Hematopoietic multipotent progenitor cell treated with erythropoietin and hydrocortisone succinate and interleukin-3 and kit ligand, for 4 days (in vitro differentiated cells): Measurements from ENCODE around the gene NTNG1.
"Not testable (repeated sequence)": the region's sequence is repeated elsewhere in the genome, so short reads cannot be mapped to it uniquely, and the experiment has no call there.

Source experiments
- DNase-seq: peaks from one replicate; pipeline ENCODE4 v3.0.0-alpha.2; 2015

The NTNG1 gene

DNA sequence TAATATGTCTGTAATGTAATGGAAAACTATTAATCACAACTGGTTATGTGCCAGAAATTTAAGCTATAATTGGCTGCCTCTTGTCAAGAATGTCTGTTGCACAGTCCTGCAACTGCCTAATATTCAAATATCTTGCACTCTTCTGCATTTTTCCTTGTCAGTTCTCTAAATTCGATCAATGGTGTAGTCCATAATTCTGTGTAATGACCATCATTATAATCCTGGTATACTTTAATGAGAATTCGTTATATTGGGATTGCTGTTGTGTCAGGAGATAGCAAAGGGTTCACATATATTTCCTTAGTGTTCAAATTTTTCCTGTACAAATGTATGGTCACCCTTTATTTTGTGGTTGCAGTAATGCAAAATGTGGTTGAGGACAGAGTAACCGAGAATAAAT is 4.8 kb downstream of the NTNG1 start:
- DNase-seq = no peak

DNA sequence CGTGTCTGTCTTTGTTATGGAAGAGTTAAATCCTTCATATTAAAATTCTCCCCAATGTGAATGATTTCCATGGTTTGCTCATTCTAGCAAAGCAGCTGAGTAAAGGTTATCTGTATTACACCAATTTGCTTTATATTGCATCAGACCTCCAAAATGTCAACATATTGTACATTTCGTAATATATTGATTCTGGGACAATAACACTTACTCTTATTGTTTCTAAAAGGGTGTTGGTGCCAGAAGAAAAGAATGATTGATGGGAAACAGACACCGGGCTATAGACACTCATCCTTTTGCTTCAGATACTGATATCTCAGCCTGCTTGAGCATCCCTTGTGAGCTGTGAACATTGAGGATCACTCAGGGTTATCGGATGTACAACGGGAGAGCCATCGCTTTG is 7.0 kb downstream of the NTNG1 start:
- no peak for DNase-seq

DNA sequence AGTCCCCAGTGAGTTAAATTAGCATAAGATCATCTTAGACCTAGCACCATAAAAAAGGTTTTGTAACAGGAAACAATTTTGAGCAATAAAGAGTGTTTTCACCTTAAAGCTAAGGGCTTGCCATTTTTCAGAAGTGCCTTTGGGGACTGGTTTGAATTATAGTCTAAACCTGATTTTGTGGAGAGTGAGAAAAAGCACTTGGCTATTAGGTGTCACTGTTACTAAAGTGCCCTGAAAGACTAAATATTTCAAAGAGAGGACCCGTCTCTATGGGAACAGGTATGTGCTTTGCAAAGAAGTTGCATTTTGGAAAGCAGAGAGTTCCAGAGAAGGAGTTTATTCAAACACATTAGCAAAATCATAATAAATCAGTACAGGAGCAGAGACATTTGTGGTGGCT is 9.1 kb downstream of the NTNG1 start:
- DNase-seq = no peak

DNA sequence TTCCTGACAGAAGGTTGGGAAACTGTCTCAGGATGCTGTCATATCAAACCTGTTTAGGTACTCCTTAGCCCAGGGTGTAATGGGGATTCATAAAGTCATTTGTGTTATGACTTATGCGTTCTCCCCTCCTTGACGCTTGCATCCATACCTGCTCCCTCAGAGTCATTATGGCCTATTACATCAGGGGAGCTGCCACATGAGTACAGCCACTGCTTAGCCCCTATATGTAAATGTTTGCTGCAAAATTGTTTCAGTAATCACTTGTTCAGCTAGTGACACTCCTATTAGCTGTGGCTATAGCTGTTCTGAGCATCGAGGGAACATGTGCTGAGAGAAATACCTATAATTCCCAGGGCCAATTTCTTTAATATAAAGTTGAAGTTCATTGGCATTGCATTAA is 10.5 kb downstream of the NTNG1 start:
- DNase-seq = no peak

DNA sequence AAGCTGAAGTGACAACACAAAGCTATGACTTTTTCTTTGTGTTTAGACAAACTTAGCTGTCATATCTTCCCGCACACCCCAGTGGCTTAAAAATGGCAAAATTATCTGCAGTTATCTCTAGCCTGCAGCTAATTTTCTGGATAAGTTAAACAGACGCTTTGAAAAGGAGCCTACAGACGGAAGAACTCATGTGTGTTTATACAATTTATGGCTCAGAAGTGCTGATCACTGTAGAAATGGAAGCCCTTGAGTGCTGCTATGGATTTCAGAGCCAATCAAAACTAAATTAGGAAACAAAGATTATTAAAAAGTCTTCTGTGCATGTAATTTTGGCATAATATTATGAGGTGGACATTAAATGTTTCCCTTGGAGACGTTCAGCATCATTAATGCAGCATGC is 11.6 kb downstream of the NTNG1 start:
- no peak for DNase-seq

DNA sequence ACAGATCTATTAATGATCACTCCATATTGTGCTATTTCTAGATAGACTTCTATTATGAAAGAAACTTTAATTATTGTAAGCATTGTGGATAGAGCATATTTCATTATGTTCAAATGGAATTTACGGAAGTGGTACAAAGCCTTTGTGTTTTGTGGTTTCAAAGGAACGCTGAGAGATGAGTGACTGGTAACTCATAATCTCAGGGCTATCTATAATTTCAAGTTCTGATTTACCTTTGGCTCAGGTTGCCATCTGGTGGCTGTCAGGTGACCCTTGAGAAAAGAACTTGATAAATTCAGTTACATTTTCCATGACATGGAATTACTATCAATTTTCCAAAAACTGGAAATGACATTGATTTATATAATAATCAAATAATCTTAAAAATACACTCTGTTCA is 12.2 kb downstream of the NTNG1 start:
- peak; percentile 1 for DNase-seq

DNA sequence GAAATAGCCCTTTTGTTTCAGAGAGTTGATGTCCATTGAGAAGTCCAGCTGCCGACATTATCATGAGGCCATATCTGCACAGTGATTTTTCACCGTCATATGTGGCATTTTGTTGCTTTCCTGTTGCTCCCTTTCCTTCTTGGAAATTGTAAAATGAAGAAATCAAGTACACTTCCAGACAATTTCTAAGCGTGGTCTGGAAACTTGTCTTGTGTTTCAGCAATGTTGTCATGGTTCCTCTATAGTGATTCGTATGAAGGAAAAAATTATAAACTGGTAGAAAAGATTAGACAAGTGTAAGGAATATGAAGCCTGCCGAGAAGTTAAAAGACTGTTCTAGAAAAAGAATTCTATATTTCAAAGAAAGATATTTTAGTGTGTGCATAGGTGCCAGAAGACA is 17.7 kb downstream of the NTNG1 start:
- DNase-seq = no peak

DNA sequence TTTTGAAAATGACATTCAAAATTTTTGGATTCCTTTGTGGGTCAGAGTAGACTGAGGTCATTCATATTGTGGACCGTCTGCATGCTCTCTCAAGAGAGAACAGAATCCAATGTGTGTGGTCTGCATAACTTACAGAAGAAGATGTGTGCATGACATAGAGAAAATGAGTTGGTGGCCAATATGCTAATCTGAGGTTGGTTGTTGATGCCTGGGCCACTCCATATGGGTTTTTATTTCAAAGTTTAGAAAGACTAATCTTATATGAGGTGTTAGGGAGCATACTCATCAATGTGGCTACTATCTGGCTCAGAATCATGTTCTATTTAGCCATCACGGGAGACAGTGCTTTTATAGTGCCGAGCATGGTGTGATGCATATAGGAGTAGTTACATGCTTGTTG is 18.2 kb downstream of the NTNG1 start:
- DNase-seq = no peak

DNA sequence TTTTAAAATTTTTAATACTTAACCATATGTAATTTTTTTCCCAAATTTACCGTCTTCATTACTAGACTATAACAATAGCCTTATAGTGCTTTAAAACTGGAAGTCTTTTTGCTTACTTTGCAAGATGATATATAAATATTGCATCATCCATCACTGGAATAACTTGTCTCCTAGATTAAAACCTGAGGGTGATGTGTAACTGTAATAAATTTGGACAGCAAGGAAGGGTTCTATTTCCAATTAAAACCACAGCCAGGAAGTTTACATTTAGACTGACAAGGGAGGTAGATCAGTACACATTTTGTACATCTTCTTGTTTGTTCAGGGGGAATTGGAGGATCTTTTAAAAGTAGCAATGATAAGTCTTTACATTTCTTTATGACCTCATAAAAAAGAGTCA is 21.9 kb downstream of the NTNG1 start:
- DNase-seq = no peak

DNA sequence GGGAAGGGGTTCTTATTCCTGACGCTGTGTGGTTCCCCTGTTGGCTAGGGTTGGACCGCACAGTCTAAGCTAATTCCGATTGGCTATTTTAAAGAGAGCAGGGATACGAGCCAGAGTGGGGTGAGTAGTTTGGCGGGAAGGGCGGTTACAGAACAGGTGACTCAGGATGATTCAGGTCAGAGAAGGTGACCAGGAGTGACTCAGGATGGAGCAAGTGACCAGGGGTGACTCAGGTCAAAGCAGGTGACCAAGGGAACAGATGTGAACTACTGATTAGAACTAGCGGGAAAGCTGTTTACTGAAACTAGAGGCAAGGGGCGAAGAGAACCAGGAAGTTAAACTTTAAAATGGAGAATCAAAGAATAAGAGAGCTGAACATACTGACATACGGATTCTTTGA is 24.1 kb downstream of the NTNG1 start:
- DNase-seq = not testable (repeated sequence)

DNA sequence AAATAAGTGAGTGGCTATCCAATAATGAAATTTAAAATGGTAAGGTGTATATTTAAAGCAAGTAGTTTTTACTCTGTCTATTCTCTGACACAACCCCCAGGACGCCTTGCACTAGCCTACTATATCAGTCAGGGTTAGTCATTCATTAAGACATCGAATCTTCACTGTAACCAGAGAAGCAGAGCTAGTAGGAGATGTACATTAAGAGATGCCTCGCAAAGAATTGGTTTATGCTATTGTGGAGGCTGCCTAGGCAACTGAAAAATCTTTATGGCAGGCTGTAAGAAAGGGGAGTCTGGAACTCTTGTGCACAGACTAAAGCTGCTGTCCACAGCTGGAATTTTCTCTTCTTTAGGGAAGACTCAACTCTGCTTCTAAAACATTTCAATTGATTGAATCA is 28.8 kb downstream of the NTNG1 start:
- DNase-seq = no peak

DNA sequence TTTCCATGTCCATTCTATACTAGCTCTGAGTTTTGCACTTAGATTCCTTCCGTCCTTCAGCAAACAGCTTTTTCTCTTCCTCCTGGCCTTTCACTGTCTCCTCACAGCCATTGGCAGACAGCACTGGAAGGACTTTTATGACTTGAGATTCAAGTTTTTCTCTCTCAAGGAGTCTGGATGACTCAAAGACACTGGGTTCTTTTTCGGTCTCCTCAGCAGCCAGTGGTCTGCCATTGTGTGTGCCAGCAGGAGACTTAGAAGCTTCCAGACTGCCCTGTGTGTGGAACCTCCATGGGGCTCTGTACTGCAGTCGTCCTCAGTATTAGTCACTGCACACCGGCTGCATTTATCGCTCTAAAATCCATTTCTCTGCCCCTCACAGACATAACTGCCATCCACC is 30.5 kb downstream of the NTNG1 start:
- no peak for DNase-seq

DNA sequence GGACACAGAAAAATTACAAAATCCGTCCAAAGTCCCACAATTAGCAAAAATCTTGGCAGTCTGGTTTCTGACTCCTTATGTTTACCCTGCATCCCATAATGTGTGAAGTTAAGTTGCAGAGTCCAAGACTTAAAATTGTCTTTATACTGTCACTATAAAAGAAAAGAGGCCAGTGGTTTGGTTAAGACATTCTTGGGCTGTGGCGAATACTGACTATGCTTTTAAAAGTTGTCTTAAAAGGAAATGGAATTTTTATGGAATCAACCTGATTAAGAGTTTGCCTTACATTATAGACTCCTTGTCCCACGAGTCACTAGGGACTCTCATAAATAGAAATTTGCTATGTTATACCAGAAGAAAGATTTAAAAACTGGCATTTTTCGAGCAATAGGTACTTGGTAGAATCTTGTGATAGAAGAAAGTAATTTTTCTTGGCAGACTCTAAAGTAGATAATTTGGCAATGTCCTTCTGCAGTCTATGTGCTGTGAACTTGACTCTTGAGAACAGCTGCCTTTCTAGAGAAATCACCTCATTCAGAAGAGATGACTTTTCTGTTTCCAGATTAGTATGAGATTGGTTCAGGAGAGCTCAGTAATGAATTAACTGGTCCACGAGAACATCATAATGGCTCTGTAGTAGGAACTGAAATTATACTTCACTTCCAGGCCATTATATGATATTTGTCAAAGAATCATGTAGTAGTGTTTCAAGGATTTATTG is 31.8 kb downstream of the NTNG1 start:
- no peak for DNase-seq

DNA sequence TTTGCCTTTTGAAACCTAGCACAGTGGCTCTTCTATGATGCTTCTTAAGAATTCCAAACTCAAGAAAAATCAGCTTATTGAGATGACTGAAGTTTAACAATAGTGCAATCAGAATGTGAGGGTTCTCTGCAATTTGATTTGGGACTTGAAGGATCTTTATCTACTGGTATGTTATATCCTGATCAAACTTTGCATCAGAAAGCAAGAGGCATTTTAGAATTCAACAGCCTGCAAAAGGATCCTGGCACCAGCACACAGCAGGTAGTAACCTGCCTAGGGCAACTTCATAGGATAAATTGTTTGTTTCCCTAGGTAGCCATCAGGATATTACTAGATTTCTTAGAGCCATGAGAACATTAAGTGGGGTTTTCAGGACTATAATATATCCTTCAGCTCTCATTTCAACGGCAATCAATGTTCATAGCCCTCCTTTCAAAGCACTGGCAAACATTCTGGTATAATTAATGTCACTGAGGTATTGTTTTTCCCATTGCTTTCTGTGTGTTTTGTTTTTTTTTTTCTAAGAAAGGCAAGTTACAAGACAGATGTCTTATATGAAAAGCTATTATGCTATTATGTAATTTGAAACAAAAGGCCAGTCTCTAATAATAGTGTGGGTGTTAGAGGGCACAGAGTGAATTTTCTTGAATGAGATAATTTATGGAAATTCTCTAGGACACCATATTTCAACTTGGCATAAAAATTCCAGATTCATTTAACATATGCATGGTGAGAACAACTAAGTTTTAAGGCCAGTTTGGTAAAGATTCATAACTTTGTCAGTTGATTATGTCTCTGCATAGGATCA is 34.5 kb downstream of the NTNG1 start:
- DNase-seq = no peak

DNA sequence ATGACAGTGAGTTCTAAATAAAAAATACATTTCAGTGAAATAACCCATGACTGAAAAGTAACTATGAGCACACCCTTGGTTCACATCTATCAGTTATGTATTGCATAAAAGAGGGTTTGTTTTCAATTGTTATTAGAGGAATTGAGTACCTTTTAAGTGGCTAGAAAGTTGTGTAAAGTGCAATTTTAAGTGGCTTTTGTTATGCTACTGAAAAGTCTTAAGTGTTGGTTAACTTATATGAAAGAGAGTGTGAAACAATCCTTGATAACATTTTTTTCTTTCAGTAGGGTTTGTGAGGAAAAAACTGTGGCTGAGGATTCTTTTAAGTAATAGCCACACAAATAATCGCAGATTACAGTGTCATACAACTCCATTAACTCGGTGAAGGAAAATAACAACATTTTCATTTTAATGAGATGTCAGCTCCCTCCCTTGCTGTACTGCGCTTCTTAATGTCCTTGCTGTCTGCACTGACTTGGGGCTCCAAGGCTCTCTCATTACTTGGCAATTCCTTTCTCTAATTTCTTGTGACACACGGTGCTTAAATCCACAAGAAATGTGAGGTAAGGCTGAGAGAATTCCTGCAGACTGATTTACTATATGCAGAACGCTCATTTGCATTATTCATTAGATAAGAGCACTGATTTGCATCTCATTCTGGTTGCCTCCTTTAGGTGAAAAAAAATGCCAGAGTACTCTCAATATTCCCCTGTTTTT is 40.6 kb downstream of the NTNG1 start:
- no peak for DNase-seq

DNA sequence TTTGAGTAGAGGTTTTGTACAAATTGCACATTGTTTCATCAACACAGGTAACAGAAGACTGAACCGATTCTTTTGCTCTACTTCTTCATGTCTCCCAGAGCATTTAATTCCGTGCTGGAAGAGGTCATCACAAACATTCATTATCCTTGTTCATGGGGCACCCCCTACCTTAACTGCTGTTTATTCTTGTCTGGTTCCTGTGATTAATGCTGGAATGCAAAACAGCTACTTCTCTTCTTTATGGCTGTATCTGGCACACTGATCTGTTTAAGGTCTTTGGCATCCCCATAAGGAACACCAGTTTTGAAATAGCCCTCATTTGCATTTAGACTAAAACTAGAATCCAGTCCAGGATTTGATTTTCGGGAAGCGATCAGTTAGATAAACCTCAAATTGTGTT is 42.2 kb downstream of the NTNG1 start:
- no peak for DNase-seq

DNA sequence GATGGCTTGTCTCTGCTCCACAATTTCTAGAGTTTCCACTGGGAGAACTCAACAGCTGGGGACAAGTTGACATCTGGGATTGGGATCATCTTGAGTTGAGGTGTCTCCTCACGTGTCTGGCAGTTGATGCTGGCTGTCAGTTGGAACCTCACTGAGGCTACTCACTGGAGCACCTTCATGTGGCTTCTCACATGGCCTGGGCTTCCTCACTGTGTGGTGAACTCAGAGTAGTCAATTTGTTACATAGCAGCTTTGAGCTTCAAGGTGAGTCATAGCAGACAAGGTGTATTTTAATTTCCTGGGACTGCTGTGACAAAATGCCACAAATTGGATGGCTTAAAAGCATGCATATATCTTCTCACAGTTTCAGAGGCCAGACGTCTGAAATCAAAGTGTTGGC is 44.0 kb downstream of the NTNG1 start:
- DNase-seq = no peak

DNA sequence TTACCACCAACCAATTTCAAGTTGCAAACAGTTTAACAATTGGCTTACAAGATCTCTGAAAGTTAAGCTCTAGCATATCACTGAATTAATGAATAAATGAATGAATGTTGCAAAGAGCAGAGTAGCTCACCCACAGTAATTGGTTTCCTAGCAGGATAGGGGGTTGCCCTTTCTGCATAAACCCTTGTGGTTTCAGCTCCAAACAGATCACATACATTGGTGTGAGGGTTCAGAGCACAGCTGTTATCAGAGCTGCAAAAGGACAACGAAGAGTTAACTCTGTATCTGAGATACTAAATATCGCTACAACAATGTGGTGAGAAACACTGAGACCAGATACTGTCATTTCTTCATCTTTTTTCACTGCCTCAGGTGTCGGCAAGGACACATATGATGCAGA is 46.6 kb downstream of the NTNG1 start:
- no peak for DNase-seq

DNA sequence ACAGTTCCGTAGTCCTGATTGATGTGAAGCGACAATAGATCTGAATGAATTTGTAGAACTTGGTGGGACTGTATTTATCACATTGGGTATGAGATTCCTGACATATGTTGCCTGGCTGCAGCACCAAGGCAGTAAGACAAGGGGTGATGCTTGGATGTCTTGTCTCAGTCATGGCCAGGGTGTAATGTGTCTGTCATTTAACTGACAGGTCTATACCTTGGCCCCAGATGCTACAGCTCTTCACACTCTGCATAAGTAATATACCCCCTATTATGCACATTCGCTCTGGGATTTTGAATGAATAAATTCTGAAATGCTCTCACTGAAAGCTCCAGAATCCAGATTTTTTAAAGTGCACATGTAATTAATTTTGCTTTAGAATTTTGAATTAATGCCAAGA is 47.3 kb downstream of the NTNG1 start:
- DNase-seq = no peak

DNA sequence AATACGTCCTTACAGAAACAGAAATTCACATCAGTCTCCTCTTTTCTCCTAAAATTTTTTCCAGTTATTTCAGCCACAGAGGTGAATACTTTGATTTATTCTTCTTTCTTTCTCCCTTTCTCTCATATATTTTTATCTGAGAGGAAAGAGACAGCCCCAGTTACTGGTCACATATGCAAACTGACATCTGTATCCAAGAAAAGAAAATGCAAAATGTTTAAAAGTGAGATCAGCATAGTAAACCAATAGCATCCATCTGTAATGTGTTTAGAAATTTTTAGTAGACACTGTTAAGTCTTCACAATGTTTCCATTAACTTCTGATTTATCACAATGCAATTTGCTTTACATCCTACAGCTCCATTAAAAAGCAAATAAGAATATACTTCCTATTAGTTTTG is 53.5 kb downstream of the NTNG1 start:
- DNase-seq = no peak

DNA sequence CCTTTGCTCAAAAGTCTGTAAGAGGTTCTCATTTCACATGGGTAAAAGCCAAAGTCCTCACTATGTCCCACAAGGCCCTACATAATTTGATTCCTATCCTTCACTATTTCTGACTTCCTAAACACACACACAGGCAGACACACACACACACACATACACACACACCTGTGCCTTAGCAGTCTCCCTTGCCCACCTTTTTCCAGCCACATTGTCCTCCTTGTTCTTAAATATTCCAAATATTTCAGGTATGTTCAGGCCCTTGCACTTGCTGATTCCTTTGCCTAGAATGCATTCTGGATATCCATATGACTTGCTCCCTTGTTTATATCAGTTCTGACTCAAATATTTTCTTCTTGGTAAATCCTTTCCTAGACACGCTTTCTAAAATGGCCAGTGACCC is 54.6 kb downstream of the NTNG1 start:
- no peak for DNase-seq

DNA sequence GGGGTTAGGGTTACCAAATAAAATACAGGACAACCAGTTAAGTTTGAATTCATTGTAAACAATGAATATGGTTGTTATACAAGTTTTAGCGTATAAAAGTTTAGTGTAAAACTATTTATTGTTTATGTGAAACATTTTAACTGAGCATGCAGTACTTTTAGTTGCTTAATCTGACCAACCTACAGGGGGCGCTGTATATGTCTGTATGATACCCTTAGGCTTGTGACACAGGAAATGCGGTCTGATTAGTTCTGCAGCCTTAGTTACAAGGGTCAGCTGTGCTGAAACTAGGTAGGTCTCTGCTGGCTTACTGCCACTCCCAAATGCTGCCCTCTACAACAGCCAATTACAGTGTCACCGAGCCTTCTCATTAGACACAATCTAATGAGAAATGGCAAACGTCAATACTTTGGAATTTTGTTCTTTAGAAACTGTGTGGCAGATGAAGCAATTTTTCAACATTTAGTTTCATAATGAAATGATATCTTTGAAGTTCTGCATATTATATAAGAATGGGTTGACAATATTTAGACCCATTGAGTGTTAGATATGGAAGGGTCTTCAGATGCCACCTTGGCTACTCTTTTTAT is 56.2 kb downstream of the NTNG1 start:
- DNase-seq = peak; percentile 77

DNA sequence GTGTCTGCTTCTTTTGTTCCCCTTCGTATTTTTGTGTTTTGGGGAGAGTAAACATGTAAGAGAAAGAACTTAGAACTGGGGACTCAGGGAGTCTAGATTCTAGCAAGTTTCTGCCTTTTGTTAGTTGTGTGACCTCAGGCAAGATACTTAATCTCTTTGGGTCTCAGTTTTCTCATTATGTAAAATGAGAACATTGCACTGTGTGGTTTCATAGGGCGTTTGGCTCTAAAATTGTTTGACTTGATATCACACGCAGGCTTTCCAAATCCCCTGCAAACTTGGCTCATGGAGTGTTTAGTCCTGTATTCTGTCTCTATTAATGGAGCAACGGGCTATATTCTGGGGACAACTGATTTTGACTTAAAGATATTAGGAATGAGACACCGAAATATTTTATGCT is 57.7 kb downstream of the NTNG1 start:
- DNase-seq = no peak

DNA sequence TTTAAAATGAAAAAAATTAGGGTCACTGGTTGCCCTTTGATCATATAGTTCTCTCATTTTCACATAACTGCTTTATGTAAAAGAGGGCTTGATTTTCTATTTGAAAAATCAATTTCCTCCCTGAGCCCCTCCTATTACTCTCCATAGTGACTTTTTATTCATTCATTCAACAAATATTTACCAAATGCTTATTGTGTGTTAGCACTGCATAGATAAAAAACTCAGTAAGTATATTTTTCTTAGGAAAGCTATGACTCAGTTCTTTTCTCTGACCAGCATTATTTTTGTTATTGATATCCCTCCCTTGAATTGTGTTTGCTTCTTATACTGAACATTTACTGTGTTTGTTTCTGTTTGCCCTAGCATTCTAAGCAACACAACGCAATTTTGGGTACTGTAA is 59.8 kb downstream of the NTNG1 start:
- DNase-seq = no peak
